ENCODE measurements around the gene RTL10. TPM values are rescaled to one million over a fixed set of nuclear protein-coding genes. Genes with fewer than 3 reads are reported as not detected.

Gene RTL10
- total and polyA plus RNA-seq, 2 donors, result 6.9 to 10.3 TPM

- Histone ChIP-seq H3K4me3 (ENCODE audit: low read depth, low read length) (no peak overlapping the region), H3K36me3 (ENCODE audit: insufficient read depth) (no peaks in the 10 kb centered on the region), H3K27ac (ENCODE audit: low read depth) (no peak overlapping the region), H3K4me1 (ENCODE audit: insufficient read depth) (peaks cover 2% of the 10 kb centered on the region)
- WGBS, result 92% methylated on average over 23 of the region's 23 CpGs
- no peak for DNase-seq (ENCODE audit: extremely low spot score)
Measured at GRCh38 chr22:19895160-19895849, 40.6 kb upstream of the RTL10 start.

- Histone ChIP-seq H3K27ac (ENCODE audit: low read depth) (no peak overlapping the region), H3K4me3 (ENCODE audit: low read depth, low read length) (no peak overlapping the region), H3K36me3 (ENCODE audit: insufficient read depth) (no peaks in the 10 kb centered on the region), H3K4me1 (ENCODE audit: insufficient read depth) (peaks cover 2% of the 10 kb centered on the region)
- 93% methylated on average over 15 of the region's 15 CpGs for WGBS
- DNase-seq (ENCODE audit: extremely low spot score), result no peak
Measured at GRCh38 chr22:19893363-19893762, 38.7 kb upstream of the RTL10 start.

DNA sequence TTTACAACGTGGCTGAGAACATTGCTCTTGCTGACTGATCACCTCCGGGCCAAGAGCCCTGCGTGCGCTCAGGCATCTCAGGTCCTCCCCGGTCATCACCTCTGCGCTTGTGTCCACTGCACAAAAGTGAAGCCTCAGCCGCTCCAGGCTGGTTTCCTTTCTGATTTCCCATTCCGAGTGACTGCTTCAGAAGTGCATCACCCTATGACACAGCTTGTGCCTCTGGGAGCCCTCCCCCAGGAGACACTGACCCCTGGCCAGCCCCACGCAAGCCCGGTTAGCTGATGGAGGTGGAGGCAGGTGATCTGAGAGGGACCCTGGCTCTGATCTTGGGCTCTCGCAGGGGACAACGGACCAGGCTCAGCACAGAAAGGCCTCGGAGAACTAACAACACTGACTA, 38.3 kb upstream of the RTL10 start:
- 82% methylated on average over 13 of the region's 13 CpGs for WGBS
- no peak overlapping the region for H3K27ac ChIP-seq (ENCODE audit: low read depth)
- no peak for DNase-seq (ENCODE audit: extremely low spot score)
- no peak overlapping the region for H3K4me3 ChIP-seq (ENCODE audit: low read depth, low read length)
- peaks cover 2% of the 10 kb centered on the region for H3K4me1 ChIP-seq (ENCODE audit: insufficient read depth)
- H3K36me3 ChIP-seq (ENCODE audit: insufficient read depth), result no peaks in the 10 kb centered on the region

DNA sequence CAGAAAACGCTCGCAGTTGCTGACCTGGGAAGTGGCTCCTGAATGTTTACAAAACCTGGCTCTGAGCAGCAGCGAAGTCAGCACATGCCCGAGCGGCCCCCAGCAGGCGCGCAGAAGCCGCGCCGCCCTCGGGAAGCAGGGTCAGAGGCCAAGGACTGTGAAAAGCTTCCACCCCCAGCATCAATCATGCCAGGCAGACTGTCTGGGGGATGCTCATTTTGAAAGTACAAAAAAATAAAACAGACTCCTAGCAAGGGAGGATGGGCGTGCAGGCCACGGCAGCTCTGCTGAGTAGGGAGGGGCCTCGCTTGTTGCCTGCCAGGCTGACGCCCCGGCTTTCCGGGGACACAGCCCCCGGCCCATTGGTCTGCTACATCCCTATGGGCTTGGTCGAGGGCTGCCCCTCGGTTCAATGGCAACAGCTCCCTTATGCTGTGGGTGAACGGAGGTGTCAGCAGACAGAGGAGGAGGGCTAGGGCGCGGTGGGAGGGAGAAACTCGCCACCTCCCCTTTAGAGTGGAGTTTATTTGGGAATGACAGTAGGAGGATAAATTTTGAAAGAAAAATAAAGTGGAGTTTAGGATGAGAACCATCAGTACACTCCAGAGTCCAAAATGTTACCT, 37.7 kb upstream of the RTL10 start:
- peaks cover 2% of the 10 kb centered on the region for H3K4me1 ChIP-seq (ENCODE audit: insufficient read depth)
- H3K27ac ChIP-seq (ENCODE audit: low read depth), result no peak overlapping the region
- no peak overlapping the region for H3K4me3 ChIP-seq (ENCODE audit: low read depth, low read length)
- H3K36me3 ChIP-seq (ENCODE audit: insufficient read depth), result no peaks in the 10 kb centered on the region
- WGBS, result 46% methylated on average over 24 of the region's 24 CpGs
- no peak for DNase-seq (ENCODE audit: extremely low spot score)

- H3K27ac ChIP-seq (ENCODE audit: low read depth), result no peak overlapping the region
- DNase-seq (ENCODE audit: extremely low spot score), result no peak
Measured at GRCh38 chr22:19891317-19892256, 36.9 kb upstream of the RTL10 start.

DNA sequence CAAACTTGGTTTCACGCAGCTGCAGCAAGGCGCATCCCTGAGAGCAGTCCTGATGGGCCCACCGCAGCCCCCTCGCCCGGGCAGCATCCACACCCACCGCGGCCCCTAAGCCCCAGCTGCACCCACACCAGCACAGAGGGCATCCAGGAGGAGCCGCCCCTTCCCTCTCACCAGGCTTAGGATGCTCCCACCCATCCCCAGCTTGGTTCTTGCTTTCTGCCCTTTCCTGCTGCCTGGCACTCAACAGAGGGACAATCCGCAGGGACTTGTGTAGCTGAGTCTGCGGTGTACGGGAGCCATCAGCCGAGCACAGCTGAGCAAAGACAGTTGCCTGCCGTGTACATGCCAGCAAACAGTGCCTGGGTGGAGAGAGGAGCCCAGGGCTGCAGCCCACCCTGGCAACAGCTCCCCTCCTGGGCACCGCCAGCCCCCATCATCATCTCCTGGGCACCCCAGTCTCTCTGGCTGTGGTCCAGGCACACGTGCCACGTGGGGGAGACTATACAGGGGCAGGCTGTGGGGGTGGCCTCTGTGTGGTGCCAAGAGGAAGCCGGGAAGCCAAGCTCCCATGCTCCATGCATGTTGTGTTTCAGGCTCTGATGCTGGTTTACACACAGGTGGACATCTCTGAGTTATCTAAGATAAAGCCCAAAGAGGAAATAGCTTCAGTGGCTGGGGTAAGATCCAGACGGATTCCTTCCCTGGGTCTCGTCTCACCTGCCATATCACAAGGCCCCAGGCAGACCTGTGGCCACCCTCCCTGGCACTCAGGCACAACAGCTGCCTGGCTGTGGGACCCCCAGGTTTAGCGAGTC, 36.0 kb upstream of the RTL10 start:
- Histone ChIP-seq H3K27ac (ENCODE audit: low read depth) (no peak overlapping the region), H3K4me3 (ENCODE audit: low read depth, low read length) (no peak overlapping the region), H3K4me1 (ENCODE audit: insufficient read depth) (peaks cover 2% of the 10 kb centered on the region), H3K36me3 (ENCODE audit: insufficient read depth) (no peaks in the 10 kb centered on the region)
- 83% methylated on average over 20 of the region's 20 CpGs for WGBS
- DNase-seq (ENCODE audit: extremely low spot score), result no peak

More at GRCh38 chr22:19891317-19892256, 36.9 kb upstream of the RTL10 start:
- WGBS, result 42% methylated on average over 32 of the region's 32 CpGs
- Histone ChIP-seq H3K36me3 (ENCODE audit: insufficient read depth) (no peaks in the 10 kb centered on the region), H3K4me1 (ENCODE audit: insufficient read depth) (peaks cover 2% of the 10 kb centered on the region), H3K4me3 (ENCODE audit: low read depth, low read length) (no peak overlapping the region)

DNA sequence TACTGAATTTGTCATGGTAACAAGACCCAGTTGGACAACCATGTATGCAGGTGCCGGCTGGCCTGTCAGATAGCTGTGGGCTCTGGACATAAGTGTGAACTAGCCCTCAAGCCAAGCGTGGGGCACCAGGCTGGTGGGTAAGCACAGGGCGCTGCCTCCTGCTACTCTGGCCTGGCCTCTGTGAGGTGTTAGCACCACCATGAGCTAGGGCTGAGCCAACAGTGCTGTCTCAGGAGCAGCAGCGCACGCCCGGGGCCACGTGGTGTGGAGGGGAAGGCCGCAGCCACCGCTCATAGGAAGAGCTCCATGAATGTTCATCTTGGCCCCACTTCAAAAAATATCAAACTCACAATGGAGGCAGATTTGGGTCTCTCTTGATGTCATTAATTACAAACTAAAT, 35.3 kb upstream of the RTL10 start:
- Histone ChIP-seq H3K36me3 (ENCODE audit: insufficient read depth) (no peaks in the 10 kb centered on the region), H3K4me3 (ENCODE audit: low read depth, low read length) (no peak overlapping the region), H3K4me1 (ENCODE audit: insufficient read depth) (peaks cover 2% of the 10 kb centered on the region), H3K27ac (ENCODE audit: low read depth) (no peak overlapping the region)
- no peak for DNase-seq (ENCODE audit: extremely low spot score)
- 92% methylated on average over 9 of the region's 9 CpGs for WGBS

- no peak overlapping the region for H3K4me3 ChIP-seq (ENCODE audit: low read depth, low read length)
- no peak for DNase-seq (ENCODE audit: extremely low spot score)
- 94% methylated on average over 17 of the region's 17 CpGs for WGBS
- no peaks in the 10 kb centered on the region for H3K36me3 ChIP-seq (ENCODE audit: insufficient read depth)
- no peak overlapping the region for H3K27ac ChIP-seq (ENCODE audit: low read depth)
- H3K4me1 ChIP-seq (ENCODE audit: insufficient read depth), result peaks cover 2% of the 10 kb centered on the region
Measured at GRCh38 chr22:19888131-19888746, 33.6 kb upstream of the RTL10 start.

- Histone ChIP-seq H3K36me3 (ENCODE audit: insufficient read depth) (no peaks in the 10 kb centered on the region), H3K4me1 (ENCODE audit: insufficient read depth) (peaks cover under 1% of the 10 kb centered on the region), H3K27ac (ENCODE audit: low read depth) (no peak overlapping the region), H3K4me3 (ENCODE audit: low read depth, low read length) (no peak overlapping the region)
- WGBS, result 92% methylated on average over 16 of the region's 16 CpGs
- no peak for DNase-seq (ENCODE audit: extremely low spot score)
Measured at GRCh38 chr22:19887256-19887985, 32.7 kb upstream of the RTL10 start.

- no peak overlapping the region for H3K27ac ChIP-seq (ENCODE audit: low read depth)
- no peak for DNase-seq (ENCODE audit: extremely low spot score)
- no peaks in the 10 kb centered on the region for H3K36me3 ChIP-seq (ENCODE audit: insufficient read depth)
- H3K4me3 ChIP-seq (ENCODE audit: low read depth, low read length), result no peak overlapping the region
- H3K4me1 ChIP-seq (ENCODE audit: insufficient read depth), result no peaks in the 10 kb centered on the region
- WGBS, result 80% methylated on average over 12 of the region's 12 CpGs
Measured at GRCh38 chr22:19886605-19887255, 32.1 kb upstream of the RTL10 start.

- peaks cover 3% of the 10 kb centered on the region for H3K4me1 ChIP-seq (ENCODE audit: insufficient read depth)
- 82% methylated on average over 15 of the region's 15 CpGs for WGBS
- no peak for DNase-seq (ENCODE audit: extremely low spot score)
- no peak overlapping the region for H3K4me3 ChIP-seq (ENCODE audit: low read depth, low read length)
- H3K27ac ChIP-seq (ENCODE audit: low read depth), result no peak overlapping the region
- no peaks in the 10 kb centered on the region for H3K36me3 ChIP-seq (ENCODE audit: insufficient read depth)
Measured at GRCh38 chr22:19885841-19886592, 31.3 kb upstream of the RTL10 start.

Measured in urinary bladder (tissue), 4 donors.